ENCODE measurements around the gene ANXA7.
"Not testable (repeated sequence)": the region's sequence is repeated elsewhere in the genome, so short reads cannot be mapped to it uniquely, and the experiment has no call there.

The ANXA7 gene

DNA sequence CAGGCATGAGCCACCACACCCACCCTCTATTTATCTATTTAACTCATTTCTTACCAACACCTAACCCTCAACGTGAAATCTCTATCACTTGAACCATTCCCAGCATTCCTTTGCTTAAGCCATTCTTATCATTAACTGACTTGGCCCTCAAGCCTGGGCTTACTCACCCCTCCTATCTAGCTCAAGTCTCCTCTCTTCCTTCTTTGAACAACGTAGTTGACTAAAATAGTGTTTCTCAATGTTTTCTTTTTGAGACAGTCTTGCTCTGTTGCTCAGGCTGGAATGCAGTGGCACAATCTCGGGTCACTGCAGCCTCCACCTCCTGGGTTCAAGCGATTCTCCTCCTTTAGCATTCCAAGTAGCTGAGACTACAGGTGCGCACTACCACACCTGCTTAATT, 7.0 kb downstream of the ANXA7 start:
- DNase-seq: no peak

DNA sequence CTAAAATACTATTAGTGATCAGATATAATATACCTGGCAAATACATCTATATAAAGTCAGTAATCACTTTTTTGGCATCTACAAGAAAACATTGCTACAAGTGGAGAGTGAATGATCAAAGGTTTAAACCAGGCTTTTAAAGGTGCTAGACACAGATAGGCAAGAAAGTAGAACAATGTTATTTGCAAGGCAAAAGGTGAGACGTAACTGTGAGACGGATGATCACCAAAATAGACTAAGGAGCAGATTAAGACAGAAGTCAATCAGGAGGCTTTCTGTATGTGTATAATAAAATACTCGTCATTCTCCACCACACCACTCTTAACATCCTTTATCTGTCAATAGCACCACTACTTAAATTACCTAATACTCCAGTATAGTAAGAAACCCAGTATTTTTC, 8.3 kb downstream of the ANXA7 start:
- DNase-seq: no peak

DNA sequence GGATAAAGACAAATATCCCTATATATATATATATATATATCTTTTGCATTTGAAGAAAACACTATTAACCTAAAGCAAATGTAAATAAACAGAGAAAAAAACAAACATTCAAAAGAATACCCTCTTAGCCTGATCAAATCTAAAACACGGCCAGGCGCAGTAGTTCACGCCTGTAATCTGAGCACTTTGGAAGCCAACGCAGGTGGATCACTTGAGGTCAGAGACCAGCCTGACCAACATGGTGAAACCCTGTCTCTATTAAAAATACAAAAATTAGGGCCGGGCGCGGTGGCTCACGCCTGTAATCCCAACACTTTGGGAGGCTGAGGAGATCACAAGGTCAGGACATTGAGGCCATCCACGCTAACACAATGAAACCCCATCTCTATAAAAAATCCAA, 9.2 kb downstream of the ANXA7 start:
- no peak for DNase-seq

- DNase-seq: no peak
Observed at GRCh38 chr10:73401636-73402035, 12.2 kb downstream of the ANXA7 start.

GRCh38 chr10:73399063-73399462, 14.8 kb downstream of the ANXA7 start:
- no peak for DNase-seq

DNA sequence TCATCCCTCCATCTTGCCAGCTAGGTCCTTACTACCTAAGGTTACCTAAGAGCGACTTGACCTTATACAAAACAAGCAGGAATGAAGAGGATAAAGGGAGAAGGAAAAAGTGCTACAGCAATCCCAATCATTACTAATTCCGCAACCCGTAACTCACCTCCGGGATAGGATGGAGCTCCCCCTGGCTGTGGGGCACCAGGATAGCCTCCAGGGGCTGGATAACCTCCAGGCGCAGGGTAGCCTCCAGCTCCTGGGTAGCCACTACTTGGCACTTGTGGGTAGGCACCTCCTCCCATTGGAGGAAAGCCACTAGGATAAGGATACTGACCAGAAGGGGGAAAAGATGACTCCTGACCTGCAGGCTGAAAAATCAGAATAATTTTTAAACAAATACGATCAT, 15.8 kb downstream of the ANXA7 start:
- no peak for DNase-seq

DNA sequence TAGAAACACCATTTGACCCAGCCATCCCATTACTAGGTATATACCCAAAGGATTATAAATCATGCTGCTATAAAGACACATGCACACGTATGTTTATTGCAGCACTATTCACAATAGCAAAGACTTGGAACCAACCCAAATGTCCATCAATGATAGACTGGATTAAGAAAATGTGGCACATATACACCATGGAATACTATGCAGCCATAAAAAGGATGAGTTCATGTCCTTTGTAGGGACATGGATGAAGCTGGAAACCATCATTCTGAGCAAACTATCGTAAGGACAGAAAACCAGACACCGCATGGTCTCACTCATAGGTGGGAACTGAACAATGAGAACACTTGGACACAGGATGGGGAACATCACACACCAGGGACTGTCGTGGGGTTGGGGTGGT, 19.5 kb downstream of the ANXA7 start:
- DNase-seq: not testable (repeated sequence)

DNA sequence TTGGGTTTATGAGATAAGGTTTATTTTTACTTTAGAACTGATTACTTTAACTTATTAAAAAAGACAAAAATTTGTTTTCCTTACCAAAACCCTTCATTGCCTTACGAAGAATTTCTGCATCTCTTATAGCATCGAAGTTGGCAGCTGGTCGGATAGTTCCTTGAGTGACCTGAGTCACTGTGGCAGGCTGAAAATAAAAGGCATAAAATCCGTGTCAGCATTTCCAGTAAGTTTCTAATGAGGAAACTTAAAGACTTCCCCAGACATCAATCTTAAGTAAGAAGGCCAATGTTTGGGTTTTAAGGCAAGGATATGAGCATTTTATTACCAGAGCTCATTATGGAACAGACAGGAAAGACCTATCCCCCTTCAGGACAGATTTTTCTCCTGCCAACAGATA, 25.6 kb downstream of the ANXA7 start:
- no peak for DNase-seq

DNA sequence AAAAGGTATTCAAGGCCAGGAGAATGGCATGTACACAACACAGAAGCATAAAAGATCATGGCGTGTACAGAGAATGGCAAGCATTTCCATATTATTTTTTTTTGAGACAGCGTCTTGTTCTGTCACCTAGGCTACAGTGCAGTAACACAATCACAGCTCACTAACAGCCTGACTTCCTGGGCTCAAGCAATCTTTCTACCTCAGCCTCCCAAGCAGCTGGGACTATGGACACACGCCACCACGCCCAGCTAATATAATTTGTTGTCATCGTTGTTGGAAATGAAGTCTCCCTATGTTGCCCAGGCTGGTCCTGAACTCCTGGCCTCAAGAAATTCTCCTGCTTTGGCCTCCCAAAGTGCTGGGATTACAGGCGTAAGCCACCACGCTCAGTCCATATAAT, 27.3 kb downstream of the ANXA7 start:
- DNase-seq: no peak

GRCh38 chr10:73379064-73379748, 34.7 kb downstream of the ANXA7 start:
- no peak for DNase-seq

DNA sequence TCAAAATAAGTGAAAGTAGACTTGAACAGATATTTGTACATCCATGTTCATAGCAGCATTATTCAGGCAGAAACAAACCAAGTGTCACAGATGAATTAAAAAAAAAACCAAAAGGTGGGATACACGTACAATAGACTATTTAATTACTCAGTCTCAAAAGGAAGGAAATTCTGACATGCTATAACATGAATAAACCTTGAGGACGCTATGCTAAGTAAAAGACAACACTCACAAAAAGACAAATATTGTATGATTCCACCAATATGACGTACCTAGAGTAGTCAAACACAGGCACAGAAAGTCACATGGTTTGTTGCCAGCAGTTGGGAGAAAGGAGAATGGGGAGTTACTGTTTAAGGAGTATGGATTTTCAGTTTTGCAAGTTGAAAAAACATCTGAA, 37.2 kb downstream of the ANXA7 start:
- no peak for DNase-seq

DNA sequence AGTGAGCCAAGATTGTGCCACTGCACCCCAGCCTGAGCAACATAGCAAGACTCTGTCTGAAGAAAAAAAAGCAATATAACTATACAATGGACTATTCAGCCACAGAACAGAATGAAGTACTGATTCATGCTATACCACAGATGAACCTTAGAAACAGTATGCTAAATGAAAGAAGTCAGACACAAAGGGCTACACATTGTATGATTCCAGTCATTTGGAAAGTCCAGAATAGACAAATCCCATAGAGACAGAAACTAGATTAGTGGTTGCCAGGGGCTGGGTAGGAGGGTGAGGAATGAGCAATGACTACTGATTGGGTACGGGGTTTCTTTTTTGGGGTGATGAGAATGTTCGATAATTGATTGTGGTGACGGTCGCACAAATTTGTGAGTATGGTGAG, 45.6 kb downstream of the ANXA7 start:
- no peak for DNase-seq

- DNase-seq: no peak
Observed at GRCh38 chr10:73366381-73367298, 47.2 kb downstream of the ANXA7 start.

DNA sequence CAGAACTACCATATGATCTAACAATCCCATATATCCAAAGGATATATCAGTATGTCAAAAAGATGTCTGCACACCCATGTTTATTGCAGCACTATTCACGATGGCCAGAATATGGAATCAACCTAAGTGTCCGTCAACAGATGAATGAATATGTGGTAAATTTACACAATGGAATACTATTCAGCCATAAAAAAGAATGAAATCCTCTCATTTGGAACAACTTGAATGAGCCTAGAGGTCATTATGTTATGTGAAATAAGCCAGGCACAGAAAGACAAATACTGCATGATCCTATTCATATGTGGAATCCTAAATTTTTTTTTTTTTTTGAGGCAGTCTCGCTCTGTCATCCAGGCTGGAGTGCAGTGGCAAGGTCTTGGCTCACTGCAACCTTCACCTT, 48.9 kb downstream of the ANXA7 start:
- DNase-seq: no peak

DNA sequence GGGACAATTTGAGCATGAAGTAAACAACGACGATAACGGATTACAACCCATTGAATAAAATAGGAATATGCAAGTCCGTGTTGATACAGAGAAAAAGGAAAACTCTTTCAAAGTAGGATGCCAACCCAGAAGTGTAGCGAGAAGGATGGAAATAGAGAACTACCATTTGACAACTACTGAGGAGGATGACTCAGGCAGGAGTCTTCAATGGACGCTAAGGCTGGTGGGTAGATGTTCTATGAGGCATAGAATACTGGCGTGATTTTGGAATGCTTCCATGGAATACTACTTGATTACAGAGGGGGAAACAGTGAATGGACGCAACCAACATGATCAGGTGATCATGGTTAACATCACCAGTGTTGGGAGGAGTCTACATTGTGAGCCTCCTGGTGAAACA, 54.4 kb downstream of the ANXA7 start:
- no peak for DNase-seq

DNA sequence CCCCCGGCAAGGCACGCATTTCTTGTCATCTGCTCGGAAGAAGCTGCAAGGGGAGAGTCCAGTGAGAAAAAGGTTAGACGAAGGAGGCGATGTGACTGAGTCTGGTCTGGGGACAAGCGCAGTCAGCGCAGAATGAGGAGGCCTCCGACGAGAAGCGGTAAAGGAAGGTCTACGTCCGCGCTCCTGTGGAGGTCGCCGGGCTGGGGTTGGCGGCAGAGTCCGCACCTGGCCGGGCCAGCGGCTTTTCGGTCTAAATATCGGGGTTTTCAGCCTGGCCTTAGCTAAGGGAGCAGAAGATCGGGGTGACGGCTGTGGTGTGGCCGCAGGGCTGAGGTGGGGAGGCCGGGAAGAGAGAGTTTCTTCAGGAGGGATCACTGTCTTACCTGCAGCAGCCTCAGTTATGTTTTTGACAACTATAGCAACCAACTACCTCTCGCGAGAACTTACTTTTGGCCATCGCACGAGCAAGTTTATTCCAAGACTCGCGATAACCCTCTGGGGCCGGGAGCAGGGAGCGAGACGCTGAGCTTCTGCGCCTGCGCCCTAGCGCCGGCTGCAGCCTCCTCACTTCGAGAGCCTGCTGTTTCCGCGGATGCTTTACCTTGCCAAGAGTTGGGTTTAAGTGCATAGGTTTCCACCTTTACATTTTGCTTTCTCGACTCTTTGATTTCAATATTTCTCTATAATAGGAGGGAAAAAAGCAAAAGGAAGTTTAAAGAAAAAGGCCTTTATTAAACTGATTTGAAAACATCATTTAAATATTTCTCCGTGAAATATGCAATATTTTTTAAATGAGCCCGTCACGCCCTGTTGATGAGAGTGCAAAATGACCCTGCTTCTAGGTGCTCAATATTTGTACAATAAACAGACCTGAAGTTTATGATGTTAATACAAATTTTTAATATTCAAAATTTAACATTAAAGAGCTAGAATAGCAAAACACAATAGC, 55.3 kb downstream of the ANXA7 start, which contains the start of gene CFAP70:
CFAP70 (minus strand) TSS at position 534 of the 949 bp plus-strand sequence. CDS start 4,068 bp downstream, outside the sequence.
- DNase-seq: peak; percentile 64 to 95

DNA sequence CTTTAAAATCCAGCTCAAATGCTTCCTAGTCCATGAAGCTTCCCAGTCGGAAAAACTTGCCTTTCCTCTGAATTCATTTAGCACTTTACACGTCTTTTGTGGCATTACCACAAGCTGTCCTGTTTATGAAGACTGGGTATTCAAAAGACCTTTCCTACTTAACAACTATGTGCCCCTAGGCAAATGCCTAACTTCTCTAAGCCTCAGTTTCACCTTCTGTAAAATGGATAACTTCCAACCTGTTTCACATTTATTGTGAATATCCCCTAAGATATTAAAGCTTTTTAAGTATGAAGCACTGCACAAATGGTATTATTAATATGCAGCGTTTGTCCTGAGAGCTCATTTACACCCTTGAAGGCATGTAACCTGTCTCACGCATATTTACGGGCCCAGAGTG, 56.0 kb downstream of the ANXA7 start:
- DNase-seq: no peak

DNA sequence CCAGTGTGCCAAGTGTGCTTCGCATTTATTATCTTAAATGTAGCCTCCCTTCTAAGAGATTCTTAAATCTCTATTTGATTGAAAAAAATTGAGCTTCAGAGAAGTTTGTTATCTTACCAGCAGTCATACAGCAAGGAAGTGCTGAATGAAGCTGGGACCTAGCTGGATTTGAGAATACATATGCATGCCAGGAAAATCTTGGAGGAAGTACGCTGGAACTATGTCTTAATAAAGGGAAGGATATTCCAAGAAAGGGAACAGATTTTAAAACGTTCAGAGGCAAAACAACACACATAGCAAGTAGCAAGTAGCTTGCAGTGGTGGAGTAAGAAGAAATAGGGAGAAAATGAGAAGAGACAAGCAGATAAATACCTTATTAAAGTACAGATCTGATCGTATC, 56.7 kb downstream of the ANXA7 start:
- DNase-seq: no peak

GRCh38 chr10:73344269-73344668, 69.6 kb downstream of the ANXA7 start:
- no peak for DNase-seq

GRCh38 chr10:73340121-73340520, 73.7 kb downstream of the ANXA7 start:
- no peak for DNase-seq

GRCh38 chr10:73339436-73339835, 74.4 kb downstream of the ANXA7 start:
- DNase-seq: no peak

- DNase-seq: no peak
Observed at GRCh38 chr10:73338801-73339368, 75.0 kb downstream of the ANXA7 start.

GRCh38 chr10:73333202-73333601, 80.7 kb downstream of the ANXA7 start:
- no peak for DNase-seq

Data from cerebellar nuclear complex (tissue), 1 donor.